Right forelimb (tissue), 1 donor: ENCODE data around the gene CCDC89.

Source experiments
- DNase-seq: peaks from one replicate; pipeline ENCODE4 v3.0.0-alpha.2; 2018

CCDC89 gene

GRCh38 chr11:85647604-85648299 is 38.2 kb downstream of the CCDC89 start, which contains the start of gene TMEM126A:
TSS of gene TMEM126A (plus strand) at chr11:85647967. CDS start at chr11:85650256, 2,289 bp downstream.
- peak; percentile 94 for DNase-seq

- no peak for DNase-seq
These were observed 38.9 kb downstream of the CCDC89 start for GRCh38 chr11:85647078-85647477.

- DNase-seq, result peak; percentile 56
These were observed 42.8 kb downstream of the CCDC89 start for GRCh38 chr11:85643191-85643614.

GRCh38 chr11:85634747-85635146 is 51.2 kb downstream of the CCDC89 start:
- DNase-seq, result no peak
